GM18519 (cell line): ENCODE results near the gene TSPAN10.

Source experiments
- ATAC-seq: cut with Tn5 transposase; IDR thresholded peaks from one replicate; pipeline ENCODE4 v1.9.1; 2021; ENCODE audit warnings: mild to moderate bottlenecking, moderate library complexity; ENCODE audit not compliant: unreplicated experiment, low FRiP score

Gene TSPAN10

DNA sequence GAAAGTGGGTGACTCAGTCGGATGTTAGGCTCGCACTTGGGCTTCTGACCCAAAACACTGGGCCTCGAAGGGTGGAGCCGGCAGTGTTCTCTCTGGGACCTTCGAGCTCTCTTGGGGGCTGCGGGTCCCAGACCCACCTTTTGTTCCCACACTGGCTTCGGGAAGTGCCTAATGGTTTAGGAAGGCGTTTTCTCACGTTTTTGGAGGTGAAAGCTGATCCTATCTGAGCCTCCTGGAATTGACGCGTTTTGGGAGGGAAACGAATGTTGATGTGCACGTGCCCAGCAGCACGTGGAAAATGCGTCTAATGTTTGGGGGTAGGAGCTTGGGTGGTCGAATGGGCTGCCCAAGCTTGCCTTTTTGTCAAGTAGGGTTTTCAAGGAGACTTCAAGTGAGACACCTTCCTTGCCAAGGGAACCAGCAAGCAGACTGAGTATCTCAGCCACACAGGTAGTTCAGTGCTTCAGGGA is 47.5 kb downstream of the TSPAN10 start:
- ATAC-seq, result no peak

DNA sequence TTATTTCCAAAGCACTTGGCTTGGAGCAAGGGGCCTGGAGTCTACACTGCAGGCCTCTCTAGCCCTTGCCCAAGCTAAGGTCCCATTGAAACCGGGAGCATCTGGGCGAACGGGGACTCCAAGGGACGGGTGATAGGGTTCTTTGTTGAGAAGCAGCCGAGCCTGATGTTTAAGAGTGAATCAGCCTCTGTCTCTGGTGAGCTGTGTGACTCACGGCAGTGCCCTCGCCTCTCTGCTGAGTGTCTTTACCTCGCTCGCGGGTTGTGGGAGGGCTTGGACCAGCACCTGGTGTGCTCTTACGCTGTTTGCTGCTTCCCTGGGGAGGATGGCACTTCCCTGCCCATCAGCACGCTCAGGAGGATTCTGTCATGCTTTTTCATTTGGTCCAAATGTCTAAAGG is 48.1 kb downstream of the TSPAN10 start:
- ATAC-seq, result no peak

DNA sequence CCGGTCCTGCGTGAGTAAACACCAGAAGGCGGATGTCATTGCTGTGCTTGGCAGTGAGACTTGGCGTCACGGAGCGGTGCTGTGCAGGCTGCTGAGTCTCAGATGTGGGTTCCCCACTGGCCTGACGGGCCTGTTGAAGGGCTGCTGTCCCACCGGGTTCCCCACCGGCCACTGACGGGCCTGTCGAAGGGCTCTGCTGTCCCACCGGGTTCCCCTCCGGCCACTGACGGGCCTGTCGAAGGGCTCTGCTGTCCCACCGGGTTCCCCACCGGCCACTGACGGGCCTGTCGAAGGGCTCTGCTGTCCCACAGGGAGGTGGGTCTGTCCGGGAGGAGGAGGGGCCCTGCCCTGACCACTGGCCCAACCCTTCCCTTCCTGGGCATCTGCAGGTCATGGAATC is 49.6 kb downstream of the TSPAN10 start:
- no peak for ATAC-seq

DNA sequence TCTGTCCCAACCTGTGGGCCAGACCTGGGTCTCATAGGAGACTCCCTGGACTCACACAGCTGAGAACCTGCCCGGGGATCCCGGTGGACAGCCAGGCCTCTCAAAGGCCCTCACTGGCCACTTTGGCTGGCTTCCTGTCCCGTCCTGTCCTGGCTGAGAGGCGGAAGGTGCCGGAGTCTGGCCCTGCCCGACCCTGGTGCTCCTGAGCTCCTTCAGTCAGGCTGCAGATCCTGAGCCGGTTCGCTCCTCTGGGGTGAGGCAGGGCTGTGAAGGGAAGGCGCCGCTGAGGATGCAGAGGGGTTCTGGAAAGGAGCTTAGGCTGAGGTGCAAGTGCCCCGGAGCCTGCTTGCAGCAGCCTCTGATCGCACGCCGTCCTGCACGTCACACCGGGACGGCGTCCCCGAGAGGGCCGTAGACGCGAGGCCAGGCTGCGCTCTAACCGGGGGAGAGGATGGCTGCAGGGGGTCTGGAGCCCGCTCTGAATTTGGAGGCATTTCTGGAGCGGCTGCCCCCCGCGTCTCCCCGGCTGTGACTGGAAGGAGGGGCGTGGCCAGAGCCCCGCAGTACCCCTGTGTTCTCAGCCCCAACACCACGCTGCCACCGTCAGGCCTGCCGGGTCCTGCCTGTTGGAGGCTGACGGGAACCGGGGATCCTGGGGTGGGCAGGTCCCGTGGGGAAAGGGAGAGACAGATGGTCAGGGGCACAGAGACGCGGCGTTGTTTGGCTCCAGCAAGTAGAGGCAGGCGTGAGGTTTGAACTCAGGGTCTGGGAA is 51.0 kb downstream of the TSPAN10 start:
- no peak for ATAC-seq

DNA sequence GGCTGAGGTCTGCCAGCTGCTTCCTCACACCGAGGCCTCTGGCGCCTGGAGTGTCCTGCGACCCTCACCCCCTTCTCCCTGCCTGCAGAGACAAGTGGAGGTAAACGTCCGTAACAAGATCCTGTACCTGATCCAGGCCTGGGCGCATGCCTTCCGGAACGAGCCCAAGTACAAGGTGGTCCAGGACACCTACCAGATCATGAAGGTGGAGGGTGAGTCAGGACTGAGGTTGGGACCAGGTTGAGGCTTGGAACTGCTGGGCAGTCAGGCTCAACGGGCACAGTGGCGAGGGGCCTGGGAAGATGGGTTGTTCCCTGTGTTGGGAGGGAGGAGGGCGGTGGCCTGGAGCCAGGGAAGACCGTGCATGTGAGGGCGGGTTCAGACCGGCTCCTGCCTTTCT is 51.6 kb downstream of the TSPAN10 start:
- ATAC-seq, result no peak

DNA sequence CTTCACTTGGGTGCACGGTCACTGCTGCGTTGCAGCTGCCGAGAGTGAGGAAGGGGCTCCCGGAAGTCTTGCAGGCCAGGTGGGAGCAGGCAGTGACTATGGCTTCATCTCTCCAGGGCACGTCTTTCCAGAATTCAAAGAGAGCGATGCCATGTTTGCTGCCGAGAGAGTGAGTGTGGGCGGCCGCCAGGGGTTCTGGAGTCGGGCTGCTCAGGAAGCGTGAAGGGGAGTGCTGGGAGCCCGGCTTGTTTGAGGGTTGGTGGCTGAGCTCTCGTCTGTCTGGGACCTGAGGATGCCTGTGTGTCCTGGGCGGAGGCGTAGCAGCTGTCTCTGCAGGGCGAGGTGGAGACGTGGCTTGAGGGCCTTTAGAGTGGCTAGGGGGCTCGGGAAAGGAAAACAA is 53.1 kb downstream of the TSPAN10 start:
- ATAC-seq, result no peak

DNA sequence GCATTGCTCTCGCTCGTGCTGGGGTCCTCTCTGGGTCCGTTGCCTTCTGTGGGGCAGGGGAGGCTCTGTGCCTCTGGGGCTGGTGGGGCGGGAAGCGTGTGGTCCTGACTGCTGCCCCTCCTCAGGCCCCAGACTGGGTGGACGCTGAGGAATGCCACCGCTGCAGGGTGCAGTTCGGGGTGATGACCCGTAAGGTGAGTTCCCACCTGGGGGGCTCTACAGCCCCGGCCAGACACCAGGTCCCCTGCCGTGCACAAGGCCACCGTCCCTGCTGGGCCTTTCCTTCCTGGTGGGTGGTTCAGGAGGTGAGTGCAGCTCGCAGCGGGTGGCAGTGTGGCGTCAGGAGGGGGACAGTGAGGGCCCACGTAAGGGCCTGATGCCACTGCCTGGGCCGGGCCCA is 53.6 kb downstream of the TSPAN10 start:
- ATAC-seq, result no peak

DNA sequence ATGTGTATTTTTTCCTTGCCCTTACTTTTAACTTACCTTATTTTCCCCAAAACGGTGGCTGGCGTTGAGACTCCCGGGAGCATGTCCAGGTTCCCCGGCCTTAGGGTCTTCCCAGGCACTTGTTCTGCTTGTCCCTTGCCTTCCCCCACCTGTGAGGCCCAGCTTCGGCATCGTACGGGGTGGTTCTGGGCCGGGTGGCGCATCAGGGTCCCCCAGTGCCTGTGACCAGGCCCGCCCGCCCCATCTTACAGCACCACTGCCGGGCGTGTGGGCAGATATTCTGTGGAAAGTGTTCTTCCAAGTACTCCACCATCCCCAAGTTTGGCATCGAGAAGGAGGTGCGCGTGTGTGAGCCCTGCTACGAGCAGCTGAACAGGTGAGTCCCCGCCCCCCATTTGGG is 54.2 kb downstream of the TSPAN10 start:
- ATAC-seq, result no peak

DNA sequence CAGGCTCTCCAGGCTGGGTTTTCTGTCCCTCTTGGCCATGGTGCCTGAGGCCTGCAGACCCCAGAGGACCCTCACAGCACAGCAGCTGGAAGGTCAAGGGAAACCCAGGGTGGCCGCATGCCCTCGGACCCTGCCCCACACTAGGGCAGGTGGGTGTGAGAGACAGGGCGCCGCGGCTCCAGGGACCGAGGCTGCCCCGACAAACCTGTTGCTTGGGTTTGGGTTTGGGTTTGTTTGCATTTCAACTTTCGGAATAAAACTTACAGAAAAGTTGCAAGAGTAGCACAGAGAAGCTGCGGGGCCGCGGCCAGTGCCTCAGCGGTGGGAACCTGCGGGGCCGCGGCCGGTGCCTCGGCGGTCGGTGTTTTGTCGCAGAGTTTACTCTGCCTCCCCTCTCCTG is 54.6 kb downstream of the TSPAN10 start:
- ATAC-seq, result no peak

DNA sequence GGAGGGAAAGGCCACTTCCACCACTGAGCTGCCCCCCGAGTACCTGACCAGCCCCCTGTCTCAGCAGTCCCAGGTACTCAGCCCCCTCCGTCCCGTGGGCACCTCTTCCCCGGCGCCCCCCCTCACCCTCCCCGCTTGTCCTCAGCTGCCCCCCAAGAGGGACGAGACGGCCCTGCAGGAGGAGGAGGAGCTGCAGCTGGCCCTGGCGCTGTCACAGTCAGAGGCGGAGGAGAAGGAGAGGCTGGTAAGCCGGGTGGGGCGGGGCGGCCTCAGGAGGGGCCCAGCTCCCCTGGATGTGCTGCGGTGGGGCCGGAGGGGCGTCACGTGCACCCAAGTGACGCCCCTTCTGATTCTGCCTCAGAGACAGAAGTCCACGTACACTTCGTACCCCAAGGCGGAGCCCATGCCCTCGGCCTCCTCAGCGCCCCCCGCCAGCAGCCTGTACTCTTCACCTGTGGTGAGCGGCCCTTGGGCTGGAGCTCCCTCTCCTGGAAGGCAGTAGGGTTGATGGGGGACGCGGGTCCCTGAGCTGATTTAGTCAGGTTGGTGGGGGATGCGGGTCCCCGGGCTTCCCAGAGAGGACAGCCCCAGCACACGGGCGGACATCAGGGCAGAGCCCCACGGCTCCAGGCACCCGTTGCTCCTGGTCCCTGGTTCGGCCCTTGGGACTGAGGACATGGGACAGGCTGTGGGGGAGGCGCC is 56.7 kb downstream of the TSPAN10 start:
- ATAC-seq, result no peak

DNA sequence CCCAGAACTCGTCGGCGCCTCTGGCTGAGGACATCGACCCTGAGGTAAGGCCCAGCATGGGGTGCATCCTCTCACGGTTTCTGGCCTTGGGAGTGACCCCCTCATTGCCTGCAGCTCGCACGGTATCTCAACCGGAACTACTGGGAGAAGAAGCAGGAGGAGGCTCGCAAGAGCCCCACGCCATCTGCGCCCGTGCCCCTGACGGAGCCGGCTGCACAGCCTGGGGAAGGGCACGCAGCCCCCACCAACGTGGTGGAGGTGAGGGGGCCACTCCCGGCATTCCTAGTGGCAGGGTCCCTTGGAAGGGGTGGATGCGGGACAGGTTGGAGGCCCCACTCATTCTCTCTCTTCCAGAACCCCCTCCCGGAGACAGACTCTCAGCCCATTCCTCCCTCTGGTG is 57.8 kb downstream of the TSPAN10 start:
- no peak for ATAC-seq

DNA sequence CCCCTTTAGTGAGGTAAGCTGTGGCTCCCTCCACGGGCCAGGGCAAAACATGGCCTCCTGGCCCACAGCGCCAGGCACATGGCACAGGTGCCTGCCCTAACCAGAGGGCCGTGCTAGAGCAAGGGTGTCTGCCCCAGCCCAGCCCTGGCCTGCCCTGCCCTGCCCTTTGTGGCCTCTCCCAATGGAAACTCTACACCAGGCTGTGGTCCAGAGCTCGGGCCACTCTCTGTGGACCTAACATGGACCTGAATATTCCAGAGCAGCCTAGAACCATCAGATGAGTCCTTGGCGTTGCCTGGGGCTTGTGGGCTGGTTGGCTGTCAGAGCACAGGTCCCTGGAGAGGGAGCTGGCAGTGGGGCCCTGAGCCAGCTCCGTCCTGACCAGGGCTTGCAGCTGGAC is 58.2 kb downstream of the TSPAN10 start:
- ATAC-seq, result no peak

DNA sequence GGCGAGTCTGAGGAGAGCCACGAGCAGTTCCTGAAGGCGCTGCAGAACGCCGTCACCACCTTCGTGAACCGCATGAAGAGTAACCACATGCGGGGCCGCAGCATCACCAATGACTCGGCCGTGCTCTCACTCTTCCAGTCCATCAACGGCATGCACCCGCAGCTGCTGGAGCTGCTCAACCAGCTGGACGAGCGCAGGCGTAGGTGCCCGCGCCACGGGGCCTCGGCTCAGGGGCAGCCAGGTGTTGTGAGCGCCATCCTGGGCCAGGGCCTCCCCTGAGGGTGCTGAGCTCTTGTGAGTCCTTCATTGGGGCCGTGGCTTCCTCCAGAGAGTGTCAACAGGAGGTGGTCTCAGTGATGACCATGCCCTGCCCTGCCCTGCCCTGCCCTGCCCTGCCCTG is 58.8 kb downstream of the TSPAN10 start:
- no peak for ATAC-seq

DNA sequence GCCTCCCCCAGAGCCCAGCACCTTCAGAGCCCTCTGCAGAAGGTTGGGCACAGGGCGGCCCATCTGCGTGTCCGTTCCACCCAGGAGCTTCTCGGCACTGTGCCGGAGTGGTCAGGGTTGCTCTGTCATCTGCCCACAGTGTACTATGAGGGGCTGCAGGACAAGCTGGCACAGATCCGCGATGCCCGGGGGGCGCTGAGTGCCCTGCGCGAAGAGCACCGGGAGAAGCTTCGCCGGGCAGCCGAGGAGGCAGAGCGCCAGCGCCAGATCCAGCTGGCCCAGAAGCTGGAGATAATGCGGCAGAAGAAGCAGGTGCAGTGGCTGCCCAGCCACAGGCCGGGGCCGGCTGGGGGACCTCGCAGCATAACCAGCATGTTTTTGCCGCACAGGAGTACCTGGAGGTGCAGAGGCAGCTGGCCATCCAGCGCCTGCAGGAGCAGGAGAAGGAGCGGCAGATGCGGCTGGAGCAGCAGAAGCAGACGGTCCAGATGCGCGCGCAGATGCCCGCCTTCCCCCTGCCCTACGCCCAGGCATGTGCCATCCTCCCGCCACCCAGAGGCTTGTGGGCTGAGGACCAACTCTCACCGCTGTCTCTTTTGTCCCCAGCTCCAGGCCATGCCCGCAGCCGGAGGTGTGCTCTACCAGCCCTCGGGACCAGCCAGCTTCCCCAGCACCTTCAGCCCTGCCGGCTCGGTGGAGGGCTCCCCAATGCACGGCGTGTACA is 59.4 kb downstream of the TSPAN10 start:
- ATAC-seq, result no peak

DNA sequence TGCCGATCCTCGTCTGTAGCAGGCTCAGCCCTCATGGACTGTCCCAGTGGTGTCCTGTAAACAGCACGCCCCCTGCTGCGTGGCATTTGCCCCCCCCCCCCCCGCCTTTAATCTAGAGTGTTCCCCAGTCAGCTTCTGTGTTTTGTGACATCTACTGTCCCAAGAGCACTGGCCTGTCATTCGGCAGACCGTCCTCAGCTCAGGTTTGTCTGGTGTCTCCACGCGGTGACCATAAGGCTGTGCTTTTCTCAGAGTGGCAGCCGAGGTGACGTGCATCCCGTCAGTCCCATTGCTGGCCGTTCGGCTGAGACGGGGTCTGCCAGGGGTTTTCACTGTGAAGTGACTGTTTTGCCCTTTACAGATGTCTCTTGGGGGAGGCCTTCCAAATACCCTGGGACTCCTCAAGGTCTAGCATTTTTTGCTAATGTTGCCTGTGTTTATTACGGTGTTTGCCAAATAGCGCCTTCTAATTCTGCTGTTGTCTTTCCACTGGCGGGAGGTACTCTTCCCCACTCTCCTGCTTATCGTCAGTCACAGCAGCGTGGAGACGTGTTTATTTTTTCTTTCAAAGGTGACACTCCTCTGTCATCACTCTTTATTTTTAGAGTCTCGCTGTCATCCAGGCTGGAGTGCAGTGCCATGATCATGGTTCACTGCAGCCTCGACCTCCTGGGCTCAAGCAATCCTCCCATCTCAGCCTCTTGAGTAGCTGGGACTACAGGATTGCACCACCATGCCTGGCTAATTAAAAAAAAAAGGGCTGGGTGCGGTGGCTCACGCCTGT is 60.5 kb downstream of the TSPAN10 start:
- ATAC-seq, result no peak
